Activated CD4-positive, alpha-beta T cell treated with anti-CD3 and anti-CD28 coated beads, Interleukin-2, amount 50 U/mL, for 24 hours (primary cell): ENCODE measurements around the gene KLHDC1.
"Not testable (repeated sequence)": the region's sequence is repeated elsewhere in the genome, so short reads cannot be mapped to it uniquely, and the experiment has no call there.

ENCODE experiments used
- DNase-seq, 2 donors: peaks; one replicate each; pipeline ENCODE4 v3.0.0-alpha.2; 2020; ENCODE audit warnings: low read depth in 1 of 2, low spot score in 1 of 2

Gene KLHDC1

GRCh38 chr14:49721733-49722435, 29.0 kb downstream of the KLHDC1 start:
- DNase-seq = not testable (repeated sequence)

GRCh38 chr14:49727171-49727570, 34.3 kb downstream of the KLHDC1 start:
- no peak for DNase-seq

GRCh38 chr14:49732896-49733295, 40.0 kb downstream of the KLHDC1 start:
- no peak for DNase-seq

- no peak for DNase-seq
Observed at GRCh38 chr14:49733836-49734235, 40.9 kb downstream of the KLHDC1 start.

- DNase-seq = not testable (repeated sequence)
Observed at GRCh38 chr14:49735669-49736068, 42.7 kb downstream of the KLHDC1 start.

- no peak for DNase-seq
Observed at GRCh38 chr14:49745191-49745590, 52.3 kb downstream of the KLHDC1 start.

- not testable (repeated sequence) for DNase-seq
Observed at GRCh38 chr14:49746476-49746875, 53.6 kb downstream of the KLHDC1 start.

GRCh38 chr14:49754570-49755097, 61.7 kb downstream of the KLHDC1 start:
- no peak for DNase-seq

- DNase-seq = no peak
Observed at GRCh38 chr14:49755378-49755777, 62.5 kb downstream of the KLHDC1 start.

- DNase-seq = no peak
Observed at GRCh38 chr14:49761839-49762551, 69.1 kb downstream of the KLHDC1 start.

GRCh38 chr14:49766839-49767238, 73.9 kb downstream of the KLHDC1 start:
- no peak for DNase-seq

- no peak for DNase-seq
Observed at GRCh38 chr14:49767270-49767570, 74.3 kb downstream of the KLHDC1 start.

- peak; percentile 71 to 78 for DNase-seq
Observed at GRCh38 chr14:49767571-49768300, 74.8 kb downstream of the KLHDC1 start, which contains the start of gene KLHDC2. TSS of gene KLHDC2 (plus strand) at chr14:49768153. CDS start at chr14:49768469, 316 bp downstream.

GRCh38 chr14:49768301-49769121, 75.6 kb downstream of the KLHDC1 start:
- peak; percentile 30 to 78 for DNase-seq

- no peak for DNase-seq
Observed at GRCh38 chr14:49769171-49769570, 76.3 kb downstream of the KLHDC1 start.

- DNase-seq = no peak
Observed at GRCh38 chr14:49769581-49770211, 76.8 kb downstream of the KLHDC1 start.

GRCh38 chr14:49770212-49770817, 77.4 kb downstream of the KLHDC1 start:
- no peak for DNase-seq

GRCh38 chr14:49771691-49772090, 78.8 kb downstream of the KLHDC1 start:
- not testable (repeated sequence) for DNase-seq

- DNase-seq = no peak
Observed at GRCh38 chr14:49774106-49774505, 81.2 kb downstream of the KLHDC1 start.

GRCh38 chr14:49778421-49778820, 85.5 kb downstream of the KLHDC1 start:
- no peak for DNase-seq
